IMR-90 (cell line): ENCODE data around the gene THY1. TPM values are rescaled to one million over a fixed set of nuclear protein-coding genes. Genes with fewer than 3 reads are reported as not detected.

Source experiments
- ATAC-seq: fragments of 200-7000 bp; cut with Tn5 transposase; 2 replicates; pipeline ENCODE4 v1.9.1; 2020; ENCODE audit warnings: low read depth, mild to moderate bottlenecking, moderate library complexity
- BruUV-seq: library from RNA; stranded (reverse); fragments of 400-500 nt; replicated peaks from 2 replicates; lab custom pipeline; 2021; lab: Mats Ljungman, UMichigan
- CTCF ChIA-PET: fragments of 300-600 bp; formaldehyde crosslinking; extraction: SDS; loops from one replicate; lab custom pipeline; 2021; ENCODE audit warnings: antibody characterized with exemption; lab: Yijun Ruan, JAX
- POLR2A ChIA-PET: fragments of 300-600 bp; sonication (Branson Sonifier 250); formaldehyde crosslinking; loops from one replicate; lab custom pipeline; 2022; ENCODE audit warnings: antibody characterized with exemption; ENCODE audit not compliant: unreplicated experiment; lab: Charles Lee
- DNase-seq: peaks from one replicate; pipeline ENCODE4 v3.0.0; 2013
- H2AFZ ChIP-seq: replicated peaks from 2 replicates; pipeline ENCODE3; 2013; ENCODE audit warnings: low read length, mild to moderate bottlenecking; ENCODE audit not compliant: poor library complexity
- H2AK5ac ChIP-seq: 2 replicates; pipeline ENCODE4 v1.6.1; 2013; ENCODE audit warnings: low read depth, low read length, inconsistent platforms
- H2AK9ac ChIP-seq: replicated peaks from 2 replicates; pipeline ENCODE3; 2013; ENCODE audit warnings: mild to moderate bottlenecking, low read depth, low read length, moderate library complexity; ENCODE audit not compliant: poor library complexity
- H2BK120ac ChIP-seq: 2 replicates; pipeline ENCODE4 v1.6.1; 2013; ENCODE audit warnings: low read depth, low read length, inconsistent platforms
- H2BK15ac ChIP-seq: 3 replicates; pipeline ENCODE4 v1.6.1; 2013; ENCODE audit warnings: low read depth, low read length, inconsistent platforms
- H2BK20ac ChIP-seq: 2 replicates; pipeline ENCODE4 v1.6.1; 2013; ENCODE audit warnings: low read depth, mild to moderate bottlenecking, inconsistent platforms, low read length, moderate library complexity
- H2BK5ac ChIP-seq: 2 replicates; pipeline ENCODE4 v1.6.1; 2013; ENCODE audit warnings: mild to moderate bottlenecking, low read depth, low read length, inconsistent platforms; ENCODE audit not compliant: poor library complexity, severe bottlenecking
- H3K14ac ChIP-seq: replicated peaks from 2 replicates; pipeline ENCODE4 v1.6.1; 2013; ENCODE audit warnings: low read depth, low read length, inconsistent platforms
- H3K18ac ChIP-seq: 2 replicates; pipeline ENCODE4 v1.6.1; 2013; ENCODE audit warnings: low read depth, low read length, control low read depth
- H3K23ac ChIP-seq: 2 replicates; pipeline ENCODE4 v1.6.1; 2013; ENCODE audit warnings: low read depth, low read length, inconsistent platforms
- H3K27ac ChIP-seq: 2 replicates; pipeline ENCODE4 v1.5.1; 2013; ENCODE audit warnings: mild to moderate bottlenecking, control low read depth, low read length; ENCODE audit not compliant: insufficient read depth
- H3K27me3 ChIP-seq: 2 replicates; pipeline ENCODE4 v1.6.1; 2013; ENCODE audit warnings: low read length; ENCODE audit not compliant: control insufficient read depth, insufficient read depth
- H3K36me3 ChIP-seq: 2 replicates; pipeline ENCODE4 v1.6.1; 2013; ENCODE audit warnings: low read length, mixed read lengths; ENCODE audit not compliant: control insufficient read depth, insufficient read depth
- H3K4ac ChIP-seq: 2 replicates; pipeline ENCODE4 v1.6.1; 2013; ENCODE audit warnings: low read depth, low read length, inconsistent platforms
- H3K4me1 ChIP-seq: 2 replicates; pipeline ENCODE4 v1.6.1; 2013; ENCODE audit warnings: low read length, mixed read lengths; ENCODE audit not compliant: control insufficient read depth, insufficient read depth
- H3K4me2 ChIP-seq: 2 replicates; pipeline ENCODE4 v1.6.1; 2013; ENCODE audit warnings: low read depth, mild to moderate bottlenecking, control low read depth, low read length, moderate library complexity
- H3K4me3 ChIP-seq: 2 replicates; pipeline ENCODE4 v1.5.1; 2013; ENCODE audit warnings: low read depth, mild to moderate bottlenecking, control low read depth, low read length, moderate library complexity; ENCODE audit not compliant: insufficient read depth
- H3K56ac ChIP-seq: 2 replicates; pipeline ENCODE4 v1.6.1; 2013; ENCODE audit warnings: low read length, inconsistent platforms; ENCODE audit not compliant: insufficient read depth; ENCODE audit errors: extremely low read depth
- H3K79me1 ChIP-seq, 2 experiments: 2 replicates each; pipeline ENCODE4 v1.6.1; 2013; ENCODE audit warnings: low read length in 2 of 2, inconsistent platforms in 1 of 2, low read depth in 1 of 2
- H3K9ac ChIP-seq: 2 replicates; pipeline ENCODE4 v1.6.1; 2013; ENCODE audit warnings: low read depth, low read length, control low read depth
- H3K9me1 ChIP-seq: 2 replicates; pipeline ENCODE4 v1.6.1; 2013; ENCODE audit warnings: low read length, inconsistent platforms; ENCODE audit not compliant: insufficient read depth
- H3K9me3 ChIP-seq: 2 replicates; pipeline ENCODE4 v1.6.1; 2013; ENCODE audit warnings: low read length; ENCODE audit not compliant: control insufficient read depth, insufficient read depth
- H4K20me1 ChIP-seq: 2 replicates; pipeline ENCODE4 v1.6.1; 2013; ENCODE audit warnings: low read length, inconsistent platforms; ENCODE audit not compliant: insufficient read depth
- H4K5ac ChIP-seq: 2 replicates; pipeline ENCODE4 v1.6.1; 2013; ENCODE audit warnings: mild to moderate bottlenecking, low read depth, low read length, control low read depth
- H4K8ac ChIP-seq, 2 experiments: 2 replicates each; pipeline ENCODE4 v1.6.1; 2013; ENCODE audit warnings: low read depth in 2 of 2, low read length in 2 of 2, control low read depth in 1 of 2, inconsistent platforms in 1 of 2
- H4K91ac ChIP-seq: 2 replicates; pipeline ENCODE4 v1.6.1; 2013; ENCODE audit warnings: low read depth, low read length, inconsistent platforms; ENCODE audit not compliant: insufficient read depth
- BHLHE40 ChIP-seq: fragments of 150-350 bp; IDR thresholded peaks from 2 replicates; pipeline ENCODE4 v1.6.1; 2016; ENCODE audit warnings: mild to moderate bottlenecking, low read depth, low read length
- CEBPB ChIP-seq: IDR thresholded peaks from 2 replicates; pipeline ENCODE4 v1.6.1; 2012; ENCODE audit warnings: low read depth, low read length, improper control_type of control experiment
- CHD1 ChIP-seq: IDR thresholded peaks from 2 replicates; pipeline ENCODE4 v1.6.1; 2012; ENCODE audit warnings: low read depth, low read length, improper control_type of control experiment
- ELK1 ChIP-seq: fragments of 150-350 bp; IDR thresholded peaks from 2 replicates; pipeline ENCODE4 v1.6.1; 2016; ENCODE audit warnings: low read depth, mild to moderate bottlenecking, low read length, moderate library complexity, borderline replicate concordance
- FOS ChIP-seq: fragments of 150-350 bp; IDR thresholded peaks from 2 replicates; pipeline ENCODE4 v1.6.1; 2016; ENCODE audit warnings: low read depth, low read length
- MAFK ChIP-seq: IDR thresholded peaks from 2 replicates; pipeline ENCODE4 v1.6.1; 2012; ENCODE audit warnings: low read depth, low read length, improper control_type of control experiment
- MAZ ChIP-seq: IDR thresholded peaks from 2 replicates; pipeline ENCODE4 v1.6.1; 2012; ENCODE audit warnings: low read depth, mild to moderate bottlenecking, low read length, improper control_type of control experiment, moderate library complexity, borderline replicate concordance
- MXI1 ChIP-seq: IDR thresholded peaks from 2 replicates; pipeline ENCODE4 v1.6.1; 2012; ENCODE audit warnings: low read depth, mild to moderate bottlenecking, low read length, moderate library complexity, borderline replicate concordance
- NFE2L2 ChIP-seq: fragments of 150-350 bp; IDR thresholded peaks from 2 replicates; pipeline ENCODE4 v1.6.1; 2016; ENCODE audit warnings: low read depth, mild to moderate bottlenecking, low read length
- POLR2A ChIP-seq: IDR thresholded peaks from 2 replicates; pipeline ENCODE4 v1.6.1; 2012; ENCODE audit warnings: mild to moderate bottlenecking, low read depth, low read length
- RAD21 ChIP-seq: IDR thresholded peaks from 2 replicates; pipeline ENCODE4 v1.6.1; 2012; ENCODE audit warnings: low read length, improper control_type of control experiment
- RCOR1 ChIP-seq: IDR thresholded peaks from 2 replicates; pipeline ENCODE4 v1.6.1; 2012; ENCODE audit warnings: mild to moderate bottlenecking, low read length, improper control_type of control experiment; ENCODE audit not compliant: insufficient replicate concordance
- RFX5 ChIP-seq: IDR thresholded peaks from 2 replicates; pipeline ENCODE4 v1.8.0; 2012; ENCODE audit warnings: low read depth, mild to moderate bottlenecking, low read length, moderate library complexity
- SMC3 ChIP-seq: fragments of 150-350 bp; IDR thresholded peaks from 2 replicates; pipeline ENCODE4 v1.6.1; 2016; ENCODE audit warnings: low read depth, mild to moderate bottlenecking, antibody characterized with exemption, low read length, moderate library complexity
- WGBS, 2 experiments: methylation state at CpG; one replicate each; pipeline versions ENCODE4 v1.1.5 to v1.1.7; 2013; ENCODE audit warnings: missing lambda C conversion rate in 2 of 2; ENCODE audit not compliant: insufficient read length in 1 of 2; ENCODE audit errors: extremely low coverage in 2 of 2; 5-methylcytosine and 5-hydroxymethylcytosine counted together
- dilution Hi-C: fragments of 300-500 bp; cut with HindIII; formaldehyde crosslinking; loops from one replicate; pipeline ENCODE4 v1.14.3; 2018; ENCODE audit warnings: low sequenced_read_pairs; ENCODE audit not compliant: unreplicated experiment
- in situ Hi-C: fragments of 300-500 bp; cut with MboI; formaldehyde crosslinking; loops from 3 replicates; pipeline ENCODE4 v1.14.3; 2019; ENCODE audit warnings: low sequenced_read_pairs, inconsistent platforms, mixed read lengths
- intact Hi-C: fragments of 100-400 bp; cut with micrococcal nuclease; formaldehyde crosslinking; loops from 2 replicates; pipeline ENCODE4 v1.10.0; 2022
- polyA plus RNA-seq, 3 experiments: library from polyadenylated mRNA; depleted of rRNA; stranded (reverse); fragments of >200 nt; gene quantifications; 2 replicates each; pipeline ENCODE4 v1.2.3, GENCODE V29; 2012; ENCODE audit warnings: low replicate concordance in 1 of 3
- total RNA-seq: library from RNA; depleted of rRNA; stranded (reverse); fragments of >200 nt; gene quantifications from 2 replicates; pipeline ENCODE4 v1.2.3, GENCODE V29; 2012
- TF ChIP-seq, protein P1 (sequence below): fragments of 150-350 bp; IDR thresholded peaks from 2 replicates; pipeline ENCODE4 v1.6.1; 2017; ENCODE audit warnings: mild to moderate bottlenecking, antibody characterized with exemption, low read length, low read depth
- TF ChIP-seq, protein P2 (sequence below): conservative IDR thresholded peaks from 2 replicates; pipeline ENCODE4 v1.5.1; 2012; ENCODE audit warnings: mild to moderate bottlenecking, low read depth, low read length, improper control_type of control experiment

The THY1 gene
- total and polyA plus RNA-seq, 2 of the 4 experiments (the other 2 are of a cell fraction) = 703 to 2,603 TPM

GRCh38 chr11:119447664-119448242 is 24.8 kb upstream of the THY1 start:
- no peaks in the 10 kb centered on the region for H3K79me1 ChIP-seq
- no peak overlapping the region for H2AFZ ChIP-seq
- 0 out of 2 replicates have a peak overlapping the region, but pooled peaks have one; percentile 35 for H2AK5ac ChIP-seq
- intact Hi-C loops = no loop called here
- TF ChIP-seq BHLHE40 = no peak
- TF ChIP-seq MXI1 = no peak
- no peak for TF ChIP-seq CEBPB
- no peak for TF ChIP-seq RFX5
- TF ChIP-seq RAD21 = no peak
- TF ChIP-seq POLR2A = no peak
- TF ChIP-seq CHD1 = no peak
- TF ChIP-seq FOS = no peak
- TF ChIP-seq, protein P1, sequence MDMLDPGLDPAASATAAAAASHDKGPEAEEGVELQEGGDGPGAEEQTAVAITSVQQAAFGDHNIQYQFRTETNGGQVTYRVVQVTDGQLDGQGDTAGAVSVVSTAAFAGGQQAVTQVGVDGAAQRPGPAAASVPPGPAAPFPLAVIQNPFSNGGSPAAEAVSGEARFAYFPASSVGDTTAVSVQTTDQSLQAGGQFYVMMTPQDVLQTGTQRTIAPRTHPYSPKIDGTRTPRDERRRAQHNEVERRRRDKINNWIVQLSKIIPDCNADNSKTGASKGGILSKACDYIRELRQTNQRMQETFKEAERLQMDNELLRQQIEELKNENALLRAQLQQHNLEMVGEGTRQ = no peak
- TF ChIP-seq SMC3 = no peak
- TF ChIP-seq RCOR1 = no peak
- TF ChIP-seq, protein P2, sequence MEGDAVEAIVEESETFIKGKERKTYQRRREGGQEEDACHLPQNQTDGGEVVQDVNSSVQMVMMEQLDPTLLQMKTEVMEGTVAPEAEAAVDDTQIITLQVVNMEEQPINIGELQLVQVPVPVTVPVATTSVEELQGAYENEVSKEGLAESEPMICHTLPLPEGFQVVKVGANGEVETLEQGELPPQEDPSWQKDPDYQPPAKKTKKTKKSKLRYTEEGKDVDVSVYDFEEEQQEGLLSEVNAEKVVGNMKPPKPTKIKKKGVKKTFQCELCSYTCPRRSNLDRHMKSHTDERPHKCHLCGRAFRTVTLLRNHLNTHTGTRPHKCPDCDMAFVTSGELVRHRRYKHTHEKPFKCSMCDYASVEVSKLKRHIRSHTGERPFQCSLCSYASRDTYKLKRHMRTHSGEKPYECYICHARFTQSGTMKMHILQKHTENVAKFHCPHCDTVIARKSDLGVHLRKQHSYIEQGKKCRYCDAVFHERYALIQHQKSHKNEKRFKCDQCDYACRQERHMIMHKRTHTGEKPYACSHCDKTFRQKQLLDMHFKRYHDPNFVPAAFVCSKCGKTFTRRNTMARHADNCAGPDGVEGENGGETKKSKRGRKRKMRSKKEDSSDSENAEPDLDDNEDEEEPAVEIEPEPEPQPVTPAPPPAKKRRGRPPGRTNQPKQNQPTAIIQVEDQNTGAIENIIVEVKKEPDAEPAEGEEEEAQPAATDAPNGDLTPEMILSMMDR = no peak
- TF ChIP-seq MAFK = no peak
- no peak for TF ChIP-seq ELK1
- TF ChIP-seq MAZ = no peak
- no peak for TF ChIP-seq NFE2L2
- H4K91ac ChIP-seq = peak overlapping the region; percentile 67
- no peaks in the 10 kb centered on the region for H3K36me3 ChIP-seq
- no TSS peak for BruUV-seq
- DNase-seq (no peak), ATAC-seq (no peak)
- no CpG with 5 or more reads among the region's 5 CpGs for WGBS, 2 experiments
- no peak overlapping the region for H3K4me2 ChIP-seq
- H3K4me3 ChIP-seq = no peak overlapping the region
- H3K9ac ChIP-seq = no peak overlapping the region
- peak overlapping the region; percentile 93 for H2BK120ac ChIP-seq
- no peak overlapping the region; the same call in 2 of the 3 replicates for H2BK15ac ChIP-seq
- H2BK5ac ChIP-seq = no peak overlapping the region
- H3K18ac ChIP-seq = peak overlapping the region; percentile 24; the same call in 1 of the 2 replicates
- H3K9me3 ChIP-seq = no peaks in the 10 kb centered on the region
- no peak overlapping the region for H4K5ac ChIP-seq
- in situ Hi-C loops = no loop called here
- H3K4ac ChIP-seq = peak overlapping the region; percentile 39; the same call in 1 of the 2 replicates
- ChIA-PET CTCF (interaction anchor here (2.1 kb wide), 1 partner anchor 15 kb away, joined by 4 read pairs; no protein-coding TSS in a partner anchor), POLR2A (no interaction called here)
- no peak overlapping the region for H3K23ac ChIP-seq
- no peak overlapping the region for H2AK9ac ChIP-seq
- no peak overlapping the region for H3K14ac ChIP-seq
- H3K27me3 ChIP-seq = no peaks in the 10 kb centered on the region
- H3K27ac ChIP-seq = no peak overlapping the region
- H4K8ac ChIP-seq = peak overlapping the region in 1 of 2 experiments; percentile 17; a peak in 1 of 4 replicates
- peaks cover 17% of the 10 kb centered on the region for H3K4me1 ChIP-seq
- dilution Hi-C loops = no loop called here
- 0 out of 2 replicates have a peak overlapping the region, but pooled peaks have one; percentile 45 for H2BK20ac ChIP-seq
- no peaks in the 10 kb centered on the region for H4K20me1 ChIP-seq
- no peak overlapping the region for H3K56ac ChIP-seq
- peaks cover 9% of the 10 kb centered on the region for H3K9me1 ChIP-seq
